GM23248 (cell line): ENCODE data around the gene PYGM.

ENCODE experiments used
- EZH2 ChIP-seq: fragments of 200-600 bp; sonication (generic); IDR thresholded peaks from 2 replicates; pipeline ENCODE4 v1.6.1; 2018; ENCODE audit warnings: antibody characterized with exemption, mild to moderate bottlenecking; ENCODE audit not compliant: insufficient read depth, poor library complexity, severe bottlenecking
- EZH2phosphoT487 ChIP-seq: fragments of 200-600 bp; sonication (generic); IDR thresholded peaks from 2 replicates; pipeline ENCODE4 v1.6.1; 2018; ENCODE audit warnings: antibody characterized with exemption, moderate library complexity, mild to moderate bottlenecking, low read depth; ENCODE audit not compliant: insufficient read depth

DNA sequence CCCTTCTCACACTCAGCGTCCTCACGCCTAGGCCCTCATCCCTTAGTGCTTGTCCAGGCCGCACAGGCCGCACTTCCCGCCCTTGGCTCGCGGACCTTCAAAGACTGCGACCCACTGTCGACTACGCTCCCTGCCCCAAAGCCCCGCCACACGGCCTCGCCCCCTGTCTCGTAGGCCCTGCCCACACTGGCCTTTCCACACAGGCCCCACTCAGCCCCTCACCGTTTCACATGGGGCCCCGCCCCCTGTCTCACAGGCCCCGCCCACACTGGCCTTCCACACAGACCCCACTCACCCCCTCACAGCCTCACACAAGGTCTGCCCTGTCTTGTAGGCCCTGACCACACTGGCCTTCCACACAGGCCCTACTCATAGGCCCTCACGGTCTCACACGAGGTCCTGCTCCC is 47.8 kb downstream of the PYGM start:
- TF ChIP-seq EZH2phosphoT487 (no peak), EZH2 (no peak)
